Sigmoid colon (tissue), 4 donors: Measurements from ENCODE around the gene RAB43.
"Not testable (repeated sequence)": the region's sequence is repeated elsewhere in the genome, so short reads cannot be mapped to it uniquely, and the experiment has no call there.

ENCODE experiments used
- CTCF ChIP-seq, 4 experiments: fragments of 450-650 bp in 3 of 4; fragments of 200-600 bp in 1 of 4; IDR thresholded peaks; one replicate each; pipeline ENCODE4 v1.5.1; 2016 to 2019; ENCODE audit warnings: antibody characterized with exemption in 4 of 4, mild to moderate bottlenecking in 3 of 4, moderate library complexity in 2 of 4
- EP300 ChIP-seq, 4 donors: sonication (generic); formaldehyde crosslinking; IDR thresholded peaks; one replicate each; pipeline ENCODE4 v1.6.1; 2017; ENCODE audit warnings: antibody characterized with exemption in 4 of 4
- POLR2A ChIP-seq, 2 donors: fragments of 450-650 bp; IDR thresholded peaks; one replicate each; pipeline ENCODE4 v1.6.1; 2016; ENCODE audit warnings: antibody characterized with exemption in 2 of 2, mild to moderate bottlenecking in 2 of 2, moderate library complexity in 2 of 2
- POLR2AphosphoS5 ChIP-seq, 4 donors: sonication (generic); formaldehyde crosslinking; IDR thresholded peaks; one replicate each; pipeline ENCODE4 v1.6.1; 2017; ENCODE audit warnings: antibody characterized with exemption in 4 of 4

GRCh38 chr3:129111076-129111780, 10.4 kb downstream of the RAB43 start:
- not testable (repeated sequence) for TF ChIP-seq POLR2A, CTCF, POLR2AphosphoS5, EP300 (IDR thresholded peaks at IDR 0.05)
